Smooth muscle cell (in vitro differentiated cells): Measurements from ENCODE around the gene MACF1. TPM values are rescaled to one million over a fixed set of nuclear protein-coding genes. Genes with fewer than 3 reads are reported as not detected.

ENCODE experiments used
- DNase-seq: peaks from one replicate; lab custom pipeline; 2025; ENCODE audit not compliant: unreplicated experiment; lab: John Stamatoyannopoulos, UW
- H2AFZ ChIP-seq: fragments of 200-600 bp; sonication (generic); 2 replicates; pipeline ENCODE4 v1.6.0; 2016; ENCODE audit warnings: antibody characterized with exemption, low read depth, mild to moderate bottlenecking
- H3F3A ChIP-seq: fragments of 200-600 bp; sonication (generic); 2 replicates; pipeline ENCODE4 v1.6.0; 2017; ENCODE audit warnings: antibody characterized with exemption, low read depth
- H3K27ac ChIP-seq: fragments of 200-600 bp; sonication (generic); 2 replicates; pipeline ENCODE4 v1.5.1; 2016; ENCODE audit warnings: low read depth, mild to moderate bottlenecking
- H3K27me3 ChIP-seq: fragments of 200-600 bp; sonication (generic); 2 replicates; pipeline ENCODE4 v1.6.1; 2016; ENCODE audit warnings: low read depth, mild to moderate bottlenecking
- H3K36me3 ChIP-seq: fragments of 200-600 bp; sonication (generic); 2 replicates; pipeline ENCODE4 v1.5.1; 2016; ENCODE audit warnings: low read depth
- H3K4me1 ChIP-seq: fragments of 200-600 bp; sonication (generic); 2 replicates; pipeline ENCODE4 v1.5.1; 2016; ENCODE audit warnings: low read depth
- H3K4me2 ChIP-seq: fragments of 200-600 bp; sonication (generic); 2 replicates; pipeline ENCODE4 v1.6.0; 2016; ENCODE audit warnings: mild to moderate bottlenecking
- H3K4me3 ChIP-seq: fragments of 200-600 bp; sonication (generic); 2 replicates; pipeline ENCODE4 v1.5.1; 2016; ENCODE audit warnings: mild to moderate bottlenecking
- H3K79me2 ChIP-seq: fragments of 200-600 bp; sonication (generic); 2 replicates; pipeline ENCODE4 v1.6.0; 2016; ENCODE audit warnings: low read depth, mild to moderate bottlenecking
- H3K9ac ChIP-seq: fragments of 200-600 bp; sonication (generic); 2 replicates; pipeline ENCODE4 v1.6.0; 2016; ENCODE audit warnings: low read depth
- H3K9me3 ChIP-seq: fragments of 200-600 bp; sonication (generic); replicated peaks from 2 replicates; pipeline ENCODE4 v1.5.1; 2016; ENCODE audit warnings: low read depth
- H4K20me1 ChIP-seq: fragments of 200-600 bp; sonication (generic); 2 replicates; pipeline ENCODE4 v1.6.0; 2016; ENCODE audit warnings: low read depth
- CTCF ChIP-seq: fragments of 200-600 bp; sonication (generic); IDR thresholded peaks from 2 replicates; pipeline ENCODE4 v1.5.1; 2017; ENCODE audit warnings: borderline replicate concordance, mild to moderate bottlenecking, antibody characterized with exemption; ENCODE audit not compliant: insufficient read depth, poor library complexity, severe bottlenecking
- WGBS: methylation state at CpG from one replicate; pipeline ENCODE4 v1.1.7; 2016; ENCODE audit warnings: low lambda C conversion rate; 5-methylcytosine and 5-hydroxymethylcytosine counted together
- polyA plus RNA-seq: library from polyadenylated mRNA; unstranded; fragments of >200 nt; fragmentation: Nextera tagmentation; extraction: Ambion mirVana; gene quantifications from 2 replicates; pipeline ENCODE4 v1.2.1, GENCODE V29; 2016
- total RNA-seq: library from RNA; depleted of rRNA; stranded (reverse); fragments of >200 nt; gene quantifications from 2 replicates; pipeline ENCODE4 v1.2.3, GENCODE V29; 2014

The MACF1 gene
- total and polyA plus RNA-seq, 2 experiments from 2014 or later, result 36.9 to 195 TPM

GRCh38 chr1:39310015-39310414, 105.5 kb downstream of the MACF1 start:
- TF ChIP-seq CTCF, result no peak

GRCh38 chr1:39310691-39311090, 106.2 kb downstream of the MACF1 start:
- peaks cover 13% of the 10 kb centered on the region for H3K36me3 ChIP-seq
- no peaks in the 10 kb centered on the region for H3K4me1 ChIP-seq
- H3K9me3 ChIP-seq, result no peaks in the 10 kb centered on the region
- no peak overlapping the region for H3K4me2 ChIP-seq
- no peak overlapping the region for H3K9ac ChIP-seq
- DNase-seq, result no peak
- no peaks in the 10 kb centered on the region for H3K27me3 ChIP-seq
- WGBS, result 86% methylated on average over 4 of the region's 4 CpGs
- TF ChIP-seq CTCF, result no peak
- no peaks in the 10 kb centered on the region for H3K79me2 ChIP-seq
- H4K20me1 ChIP-seq, result peaks cover 11% of the 10 kb centered on the region
- H2AFZ ChIP-seq, result no peak overlapping the region
- no peak overlapping the region for H3K4me3 ChIP-seq
- no peaks in the 10 kb centered on the region for H3F3A ChIP-seq
- no peak overlapping the region for H3K27ac ChIP-seq

More at GRCh38 chr1:39310015-39310414, 105.5 kb downstream of the MACF1 start:
- H3K79me2 ChIP-seq, result peaks cover under 1% of the 10 kb centered on the region
- H2AFZ ChIP-seq, result no peak overlapping the region
- WGBS, result 96% methylated on average over 6 of the region's 6 CpGs
- no peak for DNase-seq
- peaks cover 7% of the 10 kb centered on the region for H3K36me3 ChIP-seq
- no peaks in the 10 kb centered on the region for H3K4me1 ChIP-seq
- no peak overlapping the region for H3K9ac ChIP-seq
- H3K4me3 ChIP-seq, result no peak overlapping the region
- H3F3A ChIP-seq, result no peaks in the 10 kb centered on the region
- H3K4me2 ChIP-seq, result no peak overlapping the region
- no peak overlapping the region for H3K27ac ChIP-seq
- no peaks in the 10 kb centered on the region for H3K9me3 ChIP-seq
- H3K27me3 ChIP-seq, result no peaks in the 10 kb centered on the region
- peaks cover 11% of the 10 kb centered on the region for H4K20me1 ChIP-seq

- 95% methylated on average over 8 of the region's 8 CpGs for WGBS
- Histone ChIP-seq H2AFZ (no peak overlapping the region), H3K27ac (peak overlapping the region; percentile 20), H3K9me3 (no peaks in the 10 kb centered on the region), H3K9ac (no peak overlapping the region), H3K4me1 (no peaks in the 10 kb centered on the region), H3F3A (no peaks in the 10 kb centered on the region), H3K4me2 (no peak overlapping the region), H3K79me2 (no peaks in the 10 kb centered on the region), H3K36me3 (peaks cover 15% of the 10 kb centered on the region), H3K27me3 (no peaks in the 10 kb centered on the region), H3K4me3 (no peak overlapping the region), H4K20me1 (no peaks in the 10 kb centered on the region)
- no peak for TF ChIP-seq CTCF
- no peak for DNase-seq
Measured at GRCh38 chr1:39317111-39317510, 112.6 kb downstream of the MACF1 start.

GRCh38 chr1:39317910-39318633, 113.6 kb downstream of the MACF1 start:
- H3K36me3 ChIP-seq, result peaks cover 15% of the 10 kb centered on the region
- H3K4me2 ChIP-seq, result no peak overlapping the region
- H3F3A ChIP-seq, result no peaks in the 10 kb centered on the region

More at GRCh38 chr1:39317910-39318633, 113.6 kb downstream of the MACF1 start:
- H4K20me1 ChIP-seq, result no peaks in the 10 kb centered on the region
- no peak overlapping the region for H2AFZ ChIP-seq
- no peaks in the 10 kb centered on the region for H3K79me2 ChIP-seq
- no peak overlapping the region for H3K9ac ChIP-seq
- H3K9me3 ChIP-seq, result no peaks in the 10 kb centered on the region
- no peak for DNase-seq
- no peaks in the 10 kb centered on the region for H3K27me3 ChIP-seq
- H3K4me3 ChIP-seq, result no peak overlapping the region
- WGBS, result 76% methylated on average over 6 of the region's 6 CpGs
- TF ChIP-seq CTCF, result no peak
- no peaks in the 10 kb centered on the region for H3K4me1 ChIP-seq
- H3K27ac ChIP-seq, result peak overlapping the region; percentile 20
